ENCODE data around the gene ATP6V1D. TPM values are rescaled to one million over a fixed set of nuclear protein-coding genes. Genes with fewer than 3 reads are reported as not detected.
A peak's percentile ranks its signal among the peaks of the same experiment; 100 is the strongest.

ATP6V1D gene
- polyA plus RNA-seq, 1 donor (not counting 4 experiments of a cell fraction or from before 2014, with no cell fraction given): 112 TPM

- Histone ChIP-seq H3K27me3 (ENCODE audit: control insufficient read depth, extremely low read depth, insufficient read depth, low read length) (no peaks in the 10 kb centered on the region), H3K9me3 (ENCODE audit: control insufficient read depth, low read depth, low read length) (no peaks in the 10 kb centered on the region), H3K79me2 (ENCODE audit: control insufficient read depth, insufficient read depth, low read length) (peaks cover 57% of the 10 kb centered on the region), H3K4me1 (ENCODE audit: control insufficient read depth, extremely low read depth, insufficient read depth, low read length) (no peaks in the 10 kb centered on the region), H3K9me1 (ENCODE audit: control insufficient read depth, extremely low read depth, insufficient read depth, low read length) (no peaks in the 10 kb centered on the region), H2AFZ (ENCODE audit: control insufficient read depth, low read length) (no peak overlapping the region), H3K4me2 (ENCODE audit: control insufficient read depth, extremely low read depth, insufficient read depth, low read depth, low read length) (no peak overlapping the region), H3K9ac (ENCODE audit: control insufficient read depth, extremely low read depth, insufficient read depth, low read length) (no peak overlapping the region), H3K4me3 (ENCODE audit: control insufficient read depth in 2 of 3, extremely low read depth in 1 of 3, insufficient read depth in 2 of 3, low read depth in 1 of 3, low read length in 3 of 3) (no peak overlapping the region), H4K20me1 (ENCODE audit: control insufficient read depth, extremely low read depth, insufficient read depth, low read length) (peaks cover 10% of the 10 kb centered on the region), H3K36me3 (ENCODE audit: control insufficient read depth in 2 of 2, extremely low read depth in 1 of 2, insufficient read depth in 2 of 2, low read length in 2 of 2) (peaks cover 12 to 24% of the 10 kb centered on the region in 2 experiments), H3K27ac (ENCODE audit: control insufficient read depth, insufficient read depth, low read length) (peak overlapping the region; percentile 20)
- DNase-seq (ENCODE audit: low read depth, low spot score) (no peak), FAIRE-seq (no peak)
- TF ChIP-seq CTCF (optimal IDR thresholded peaks at IDR 0.05 in 1 of 3, IDR thresholded peaks at IDR 0.05 in 1 of 3, conservative IDR thresholded peaks at IDR 0.05 in 1 of 3; ENCODE audit: extremely low read depth in 1 of 3, insufficient read depth in 2 of 3, low read length in 3 of 3) (no peak), EZH2 (IDR thresholded peaks at IDR 0.05; ENCODE audit: low read length) (no peak)
- dilution Hi-C loops (cut with MboI; ENCODE audit: extremely low pct_ligation_motif_present, low sequenced_read_pairs): no loop called here
Measured at GRCh38 chr14:67371247-67372148, 11.9 kb upstream of the ATP6V1D start.

- H4K20me1 ChIP-seq (ENCODE audit: control insufficient read depth, extremely low read depth, insufficient read depth, low read length): peaks cover 10% of the 10 kb centered on the region
- H3K9me3 ChIP-seq (ENCODE audit: control insufficient read depth, low read depth, low read length): no peaks in the 10 kb centered on the region
- H3K4me1 ChIP-seq (ENCODE audit: control insufficient read depth, extremely low read depth, insufficient read depth, low read length): no peaks in the 10 kb centered on the region
- H3K4me2 ChIP-seq (ENCODE audit: control insufficient read depth, extremely low read depth, insufficient read depth, low read depth, low read length): no peak overlapping the region
- peaks cover 64% of the 10 kb centered on the region for H3K79me2 ChIP-seq (ENCODE audit: control insufficient read depth, insufficient read depth, low read length)
- dilution Hi-C loops (cut with MboI; ENCODE audit: extremely low pct_ligation_motif_present, low sequenced_read_pairs): no loop called here
- no peaks in the 10 kb centered on the region for H3K9me1 ChIP-seq (ENCODE audit: control insufficient read depth, extremely low read depth, insufficient read depth, low read length)
- TF ChIP-seq EZH2 (IDR thresholded peaks at IDR 0.05; ENCODE audit: low read length) (no peak), CTCF (optimal IDR thresholded peaks at IDR 0.05 in 1 of 3, IDR thresholded peaks at IDR 0.05 in 1 of 3, conservative IDR thresholded peaks at IDR 0.05 in 1 of 3; ENCODE audit: extremely low read depth in 1 of 3, insufficient read depth in 2 of 3, low read length in 3 of 3) (no peak)
- H2AFZ ChIP-seq (ENCODE audit: control insufficient read depth, low read length): no peak overlapping the region
- peaks cover 14 to 27% of the 10 kb centered on the region in 2 experiments for H3K36me3 ChIP-seq (ENCODE audit: control insufficient read depth in 2 of 2, extremely low read depth in 1 of 2, insufficient read depth in 2 of 2, low read length in 2 of 2)
- H3K9ac ChIP-seq (ENCODE audit: control insufficient read depth, extremely low read depth, insufficient read depth, low read length): no peak overlapping the region
- DNase-seq (ENCODE audit: low read depth, low spot score) (no peak), FAIRE-seq (no peak)
- H3K27me3 ChIP-seq (ENCODE audit: control insufficient read depth, extremely low read depth, insufficient read depth, low read length): no peaks in the 10 kb centered on the region
- peak overlapping the region; percentile 20 for H3K27ac ChIP-seq (ENCODE audit: control insufficient read depth, insufficient read depth, low read length)
- H3K4me3 ChIP-seq (ENCODE audit: control insufficient read depth in 2 of 3, extremely low read depth in 1 of 3, insufficient read depth in 2 of 3, low read depth in 1 of 3, low read length in 3 of 3): no peak overlapping the region
Measured at GRCh38 chr14:67370830-67371229, 11.2 kb upstream of the ATP6V1D start.

Measured in keratinocyte (primary cell).